Glutamatergic neuron (in vitro differentiated cells): ENCODE data around the gene TSPAN9. TPM values are rescaled to one million over a fixed set of nuclear protein-coding genes. Genes with fewer than 3 reads are reported as not detected.
A peak's percentile ranks its signal among the peaks of the same experiment; 100 is the strongest.

Experiments used
- DNase-seq: peaks from one replicate; pipeline ENCODE4 v3.0.0; 2022
- H3K27ac Mint-ChIP-seq: one replicate; pipeline ENCODE4 v1.8.0; 2020; ENCODE audit warnings: mild to moderate bottlenecking, mixed read lengths, inconsistent platforms; ENCODE audit not compliant: unreplicated experiment
- H3K27me3 Mint-ChIP-seq: one replicate; pipeline ENCODE4 v1.8.0; 2020; ENCODE audit warnings: mild to moderate bottlenecking, moderate library complexity, mixed read lengths, inconsistent platforms; ENCODE audit not compliant: unreplicated experiment
- H3K36me3 Mint-ChIP-seq: one replicate; pipeline ENCODE4 v1.8.0; 2020; ENCODE audit warnings: mild to moderate bottlenecking, mixed read lengths, inconsistent platforms; ENCODE audit not compliant: unreplicated experiment
- H3K4me1 Mint-ChIP-seq: one replicate; pipeline ENCODE4 v1.8.0; 2020; ENCODE audit warnings: mild to moderate bottlenecking, low read depth, mixed read lengths, inconsistent platforms; ENCODE audit not compliant: unreplicated experiment
- H3K4me3 Mint-ChIP-seq: one replicate; pipeline ENCODE4 v1.8.0; 2020; ENCODE audit warnings: mild to moderate bottlenecking, mixed read lengths, inconsistent platforms; ENCODE audit not compliant: unreplicated experiment
- H3K9me3 Mint-ChIP-seq: one replicate; pipeline ENCODE4 v1.8.0; 2020; ENCODE audit warnings: mild to moderate bottlenecking, moderate library complexity, mixed read lengths, inconsistent platforms; ENCODE audit not compliant: unreplicated experiment
- total RNA-seq: library from RNA; stranded (reverse); fragmentation: NEBNext Ultra II Directional; extraction: Animal tissue kit (Norgen Biotek cat#: 25700); gene quantifications from one replicate; pipeline ENCODE4 v1.2.1, GENCODE V29; 2021; ENCODE audit not compliant: unreplicated experiment
- TF ChIP-seq, protein P1 (sequence below): fragments of 200-600 bp; sonication (generic); IDR thresholded peaks from one replicate; pipeline ENCODE4 v1.5.0; 2021; ENCODE audit not compliant: partially characterized antibody, unreplicated experiment

The TSPAN9 gene
- total RNA-seq, 1 donor from 2014 or later: 142 TPM

GRCh38 chr12:3145546-3146310 is 68.5 kb downstream of the TSPAN9 start:
- DNase-seq: no peak
- H3K4me1 Mint-ChIP-seq: peaks cover 19% of the 10 kb centered on the region
- H3K9me3 Mint-ChIP-seq: peaks cover 5% of the 10 kb centered on the region
- peak overlapping the region; percentile 8 for H3K4me3 Mint-ChIP-seq
- H3K27me3 Mint-ChIP-seq: peaks cover 8% of the 10 kb centered on the region
- TF ChIP-seq, protein P1, sequence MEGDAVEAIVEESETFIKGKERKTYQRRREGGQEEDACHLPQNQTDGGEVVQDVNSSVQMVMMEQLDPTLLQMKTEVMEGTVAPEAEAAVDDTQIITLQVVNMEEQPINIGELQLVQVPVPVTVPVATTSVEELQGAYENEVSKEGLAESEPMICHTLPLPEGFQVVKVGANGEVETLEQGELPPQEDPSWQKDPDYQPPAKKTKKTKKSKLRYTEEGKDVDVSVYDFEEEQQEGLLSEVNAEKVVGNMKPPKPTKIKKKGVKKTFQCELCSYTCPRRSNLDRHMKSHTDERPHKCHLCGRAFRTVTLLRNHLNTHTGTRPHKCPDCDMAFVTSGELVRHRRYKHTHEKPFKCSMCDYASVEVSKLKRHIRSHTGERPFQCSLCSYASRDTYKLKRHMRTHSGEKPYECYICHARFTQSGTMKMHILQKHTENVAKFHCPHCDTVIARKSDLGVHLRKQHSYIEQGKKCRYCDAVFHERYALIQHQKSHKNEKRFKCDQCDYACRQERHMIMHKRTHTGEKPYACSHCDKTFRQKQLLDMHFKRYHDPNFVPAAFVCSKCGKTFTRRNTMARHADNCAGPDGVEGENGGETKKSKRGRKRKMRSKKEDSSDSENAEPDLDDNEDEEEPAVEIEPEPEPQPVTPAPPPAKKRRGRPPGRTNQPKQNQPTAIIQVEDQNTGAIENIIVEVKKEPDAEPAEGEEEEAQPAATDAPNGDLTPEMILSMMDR: no peak
- no peak overlapping the region for H3K27ac Mint-ChIP-seq
- peaks cover 5% of the 10 kb centered on the region for H3K36me3 Mint-ChIP-seq

GRCh38 chr12:3147260-3147659 is 70.1 kb downstream of the TSPAN9 start:
- H3K27ac Mint-ChIP-seq: no peak overlapping the region
- TF ChIP-seq, protein P1: no peak
- peaks cover 5% of the 10 kb centered on the region for H3K9me3 Mint-ChIP-seq
- H3K36me3 Mint-ChIP-seq: peaks cover 5% of the 10 kb centered on the region
- H3K4me3 Mint-ChIP-seq: no peak overlapping the region
- peaks cover 33% of the 10 kb centered on the region for H3K4me1 Mint-ChIP-seq
- peaks cover 10% of the 10 kb centered on the region for H3K27me3 Mint-ChIP-seq
- no peak for DNase-seq

DNA sequence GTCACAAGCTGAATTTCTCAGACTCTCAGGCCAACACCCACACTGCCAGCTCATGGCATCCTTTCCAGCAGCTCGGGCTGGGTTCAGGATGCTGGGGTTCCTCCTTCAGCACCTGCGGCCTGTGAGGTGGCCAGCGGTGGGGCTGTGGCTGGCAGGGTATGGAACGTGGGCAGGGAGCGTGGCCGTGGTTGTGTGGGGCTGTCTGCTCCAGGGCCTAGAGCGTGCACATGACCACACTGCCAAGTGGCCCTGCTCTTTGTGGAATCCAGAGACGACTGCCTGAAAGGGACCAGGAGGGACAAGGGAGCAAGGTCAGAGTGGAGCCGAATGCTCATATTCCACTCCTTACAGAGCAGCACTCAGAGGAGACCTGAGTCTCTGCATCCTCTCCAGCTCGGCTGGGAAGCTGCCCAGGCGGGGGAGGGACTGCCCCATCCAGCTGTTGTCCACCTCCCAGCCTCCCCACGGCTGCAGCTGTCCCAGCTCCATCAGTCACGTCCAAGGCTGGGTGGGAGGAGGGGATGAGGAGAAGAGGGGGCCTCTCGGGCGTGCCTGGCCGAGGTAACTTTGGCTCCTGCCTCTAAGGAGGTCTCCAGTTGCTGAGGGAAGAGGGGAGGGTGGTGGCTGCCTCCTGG is 71.3 kb downstream of the TSPAN9 start:
- H3K4me3 Mint-ChIP-seq: no peak overlapping the region
- H3K36me3 Mint-ChIP-seq: peaks cover 5% of the 10 kb centered on the region
- TF ChIP-seq, protein P1: no peak
- H3K4me1 Mint-ChIP-seq: peaks cover 33% of the 10 kb centered on the region
- peaks cover 10% of the 10 kb centered on the region for H3K27me3 Mint-ChIP-seq
- no peak overlapping the region for H3K27ac Mint-ChIP-seq
- DNase-seq: no peak
- peaks cover 5% of the 10 kb centered on the region for H3K9me3 Mint-ChIP-seq

DNA sequence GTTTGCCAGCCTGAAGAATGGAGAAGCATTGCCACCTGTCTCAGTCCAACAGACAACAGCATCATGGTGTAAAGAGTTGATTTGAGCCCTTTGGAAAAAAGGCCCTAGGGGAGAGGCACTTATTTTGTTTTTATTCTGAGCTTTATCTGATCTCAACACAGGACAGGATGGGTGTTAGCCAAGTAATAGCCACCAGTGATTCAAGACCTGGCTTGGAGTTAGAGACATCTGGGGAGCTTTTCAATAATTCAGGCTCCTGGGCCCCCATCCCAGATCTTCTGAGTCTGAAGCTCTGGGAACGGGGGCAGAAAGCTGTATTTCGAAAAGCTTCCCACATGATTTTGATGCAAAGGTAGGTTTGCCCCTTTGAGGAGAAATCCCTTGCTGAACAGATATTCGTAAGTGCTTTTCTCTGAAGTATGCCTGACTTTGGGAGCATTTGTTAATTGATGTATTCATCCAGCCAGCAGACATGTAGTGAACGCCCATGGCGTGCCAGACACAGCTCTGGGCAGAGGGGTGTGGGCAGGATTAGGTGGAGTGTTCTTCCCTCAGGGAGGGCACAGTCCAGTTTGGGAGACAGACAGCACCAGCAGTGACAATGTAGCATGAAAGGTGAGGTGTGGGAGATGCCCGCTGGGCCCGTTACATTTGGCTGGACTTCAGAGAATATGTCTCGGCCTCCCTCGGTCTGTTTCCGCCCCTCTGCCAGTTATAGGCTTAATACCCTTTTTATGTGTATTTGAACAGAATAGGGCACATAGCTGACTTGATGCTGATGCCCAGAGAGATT is 72.5 kb downstream of the TSPAN9 start:
- no peak for DNase-seq
- Mint-ChIP-seq H3K36me3 (peaks cover 5% of the 10 kb centered on the region), H3K4me3 (no peak overlapping the region), H3K27me3 (peaks cover 10% of the 10 kb centered on the region), H3K27ac (no peak overlapping the region), H3K9me3 (peaks cover 8% of the 10 kb centered on the region), H3K4me1 (peaks cover 40% of the 10 kb centered on the region)
- TF ChIP-seq, protein P1: no peak
